K562 (cell line): ENCODE measurements around the gene SLC25A26. TPM values are rescaled to one million over a fixed set of nuclear protein-coding genes. Genes with fewer than 3 reads are reported as not detected.
"Not testable (repeated sequence)": the region's sequence is repeated elsewhere in the genome, so short reads cannot be mapped to it uniquely, and the experiment has no call there.

Source experiments
- ATAC-seq: fragments of 200-7000 bp; cut with Tn5 transposase; 3 replicates; pipeline ENCODE4 v1.9.1; 2020; ENCODE audit warnings: moderate library complexity
- BruUV-seq: library from RNA; stranded (reverse); fragments of 400-500 nt; replicated peaks from 2 replicates; lab custom pipeline; 2021; lab: Mats Ljungman, UMichigan
- CTCF ChIA-PET: fragments of 300-600 bp; formaldehyde crosslinking; extraction: SDS; loops from one replicate; lab custom pipeline; 2021; ENCODE audit warnings: low intra/inter-chr PET ratio; lab: Yijun Ruan, JAX
- POLR2A ChIA-PET: fragments of 300-600, 350-650 bp; sonication (Branson Sonifier 250); formaldehyde crosslinking; extraction: SDS; loops from one replicate; lab custom pipeline; 2021; ENCODE audit warnings: antibody characterized with exemption, inconsistent platforms; lab: Yijun Ruan, JAX
- DNase-seq, 4 experiments: peaks; one replicate each; pipeline versions ENCODE4 v3.0.0 to v3.0.0-alpha.2; 2011 to 2018; ENCODE audit warnings: low spot score in 3 of 4, mixed read lengths in 3 of 4; ENCODE audit errors: extremely low read depth in 1 of 4
- FAIRE-seq: peaks from 2 replicates; lab custom pipeline; 2011; peaks lifted over from hg19 to GRCh38; lab: Jason Lieb, UNC
- H2AFZ ChIP-seq: 2 replicates; pipeline ENCODE4 v1.6.0; 2011; ENCODE audit warnings: low read depth, low read length, control low read depth, inconsistent platforms
- H3K27ac ChIP-seq: fragments of 200-600 bp; 3 replicates; pipeline ENCODE4 v1.8.0; 2011; ENCODE audit warnings: low read depth, mild to moderate bottlenecking, control low read depth, inconsistent platforms, low read length, moderate library complexity, mixed read lengths; ENCODE audit errors: extremely low read depth
- H3K27me3 ChIP-seq, 2 experiments: fragments of 300-600 bp in 1 of 2; 2 replicates in 1 of 2; 3 replicates in 1 of 2; pipeline versions ENCODE4 v1.6.0 to v1.8.0; 2011; ENCODE audit warnings: inconsistent platforms in 2 of 2, low read length in 2 of 2, mild to moderate bottlenecking in 1 of 2, mixed read lengths in 1 of 2, moderate library complexity in 1 of 2; ENCODE audit not compliant: control insufficient read depth in 2 of 2, insufficient read depth in 2 of 2
- H3K36me3 ChIP-seq: fragments of 300-600 bp; 3 replicates; pipeline ENCODE4 v1.8.0; 2011; ENCODE audit warnings: mild to moderate bottlenecking, low read length, inconsistent platforms; ENCODE audit not compliant: control insufficient read depth, insufficient read depth
- H3K4me1 ChIP-seq, 2 experiments: fragments of 200-600 bp in 1 of 2; replicated peaks in 1 of 2; 2 replicates in 1 of 2; 3 replicates in 1 of 2; pipeline versions ENCODE4 v1.5.1 to v1.8.0; 2011; ENCODE audit warnings: inconsistent platforms in 2 of 2, low read length in 2 of 2, mild to moderate bottlenecking in 1 of 2, mixed read lengths in 1 of 2, moderate library complexity in 1 of 2; ENCODE audit not compliant: control insufficient read depth in 2 of 2, insufficient read depth in 2 of 2
- H3K4me2 ChIP-seq: 2 replicates; pipeline ENCODE4 v1.6.1; 2011; ENCODE audit warnings: low read length, control low read depth, inconsistent platforms, mixed read lengths; ENCODE audit not compliant: insufficient read depth
- H3K4me3 ChIP-seq: fragments of 200-600 bp; sonication (generic), shearing (Covaris generic); 2 replicates; pipeline ENCODE4 v1.5.1; 2016; ENCODE audit warnings: control low read depth, inconsistent platforms
- H3K79me2 ChIP-seq: fragments of 200-600 bp; 3 replicates; pipeline ENCODE4 v1.8.0; 2011; ENCODE audit warnings: low read length, inconsistent platforms; ENCODE audit not compliant: control insufficient read depth, insufficient read depth
- H3K9ac ChIP-seq, 2 experiments: 2 replicates each; pipeline versions ENCODE4 v1.6.0 to v1.6.1; 2011; ENCODE audit warnings: low read depth in 2 of 2, low read length in 2 of 2, control low read depth in 1 of 2, inconsistent platforms in 1 of 2, mild to moderate bottlenecking in 1 of 2, mixed read lengths in 1 of 2; ENCODE audit not compliant: insufficient read depth in 1 of 2
- H3K9me1 ChIP-seq: one replicate; pipeline ENCODE4 v1.6.0; 2011; ENCODE audit warnings: inconsistent platforms, mild to moderate bottlenecking, low read length, moderate library complexity; ENCODE audit not compliant: control insufficient read depth, insufficient read depth
- H3K9me3 ChIP-seq: replicated peaks from 2 replicates; pipeline ENCODE4 v1.5.1; 2011; ENCODE audit warnings: low read depth, low read length, inconsistent platforms; ENCODE audit not compliant: control insufficient read depth, insufficient read depth
- H4K20me1 ChIP-seq: replicated peaks from 2 replicates; pipeline ENCODE4 v1.6.1; 2011; ENCODE audit warnings: low read length, inconsistent platforms, mixed read lengths; ENCODE audit not compliant: control insufficient read depth, insufficient read depth
- ESRRA ChIP-seq: fragments of 450-650 bp; IDR thresholded peaks from 2 replicates; pipeline ENCODE4 v1.6.1; 2014; ENCODE audit warnings: low read depth, mild to moderate bottlenecking, moderate library complexity, borderline replicate concordance
- LARP7 ChIP-seq: fragments of 450-650 bp; IDR thresholded peaks from 2 replicates; pipeline ENCODE4 v1.6.1; 2016
- OTX1 ChIP-seq: fragments of 450-650 bp; formaldehyde crosslinking; IDR thresholded peaks from 2 replicates; pipeline ENCODE4 v1.4.0; 2022; ENCODE audit warnings: mild to moderate bottlenecking
- PHB2 ChIP-seq: fragments of 450-650 bp; IDR thresholded peaks from 2 replicates; pipeline ENCODE4 v1.6.1; 2017; ENCODE audit warnings: low read depth
- SIN3A ChIP-seq, 2 experiments: fragments of 150-350 bp in 1 of 2; IDR thresholded peaks; 2 replicates each; pipeline ENCODE4 v1.6.1; 2011 to 2016; ENCODE audit warnings: borderline replicate concordance in 2 of 2, low read depth in 2 of 2, low read length in 2 of 2, mild to moderate bottlenecking in 2 of 2, moderate library complexity in 2 of 2; ENCODE audit not compliant: control insufficient read depth in 1 of 2
- TAF9B ChIP-seq: fragments of 450-650 bp; IDR thresholded peaks from 2 replicates; pipeline ENCODE4 v1.6.1; 2018; ENCODE audit warnings: mild to moderate bottlenecking; ENCODE audit not compliant: partially characterized antibody
- TGIF2 ChIP-seq: sonication (generic); formaldehyde crosslinking; IDR thresholded peaks from 2 replicates; pipeline ENCODE4 v1.8.1; 2022; ENCODE audit warnings: mild to moderate bottlenecking, missing genetic modification reagents, moderate library complexity
- USF2 ChIP-seq: sonication (generic); formaldehyde crosslinking; IDR thresholded peaks from 2 replicates; pipeline ENCODE4 v1.5.0; 2020; ENCODE audit warnings: missing genetic modification reagents
- ZNF175 ChIP-seq: fragments of 200-800 bp; sonication (Bioruptor generic); IDR thresholded peaks from 2 replicates; pipeline ENCODE4 v1.6.1; 2016; ENCODE audit warnings: low read depth, mild to moderate bottlenecking, missing genetic modification characterization, missing compliant biosample characterization
- WGBS: fragments of 100-300 bp; shearing (Covaris generic); methylation state at CpG from one replicate; pipeline ENCODE4 v1.1.6; 2016; ENCODE audit warnings: low coverage, mixed read lengths; ENCODE audit not compliant: insufficient coverage; ENCODE audit errors: missing lambda C conversion rate; 5-methylcytosine and 5-hydroxymethylcytosine counted together
- in situ Hi-C: fragments of 300-500 bp; cut with MboI; formaldehyde crosslinking; loops from 4 replicates; pipeline ENCODE4 v1.15.0; 2018; ENCODE audit warnings: inconsistent platforms, mixed read lengths
- intact Hi-C: fragments of 100-400 bp; cut with micrococcal nuclease; formaldehyde crosslinking; loops from 2 replicates; pipeline ENCODE4 v1.14.2; 2022
- polyA plus RNA-seq, 8 experiments: library from polyadenylated mRNA; depleted of rRNA in 4 of 8; stranded (reverse) in 5 of 8; unstranded in 3 of 8; fragments of >200 nt; fragmentation: Nextera tagmentation in 2 of 8; fragmentation: Illumina TruSeq in 1 of 8; extraction: Ambion mirVana in 2 of 8; extraction: Trizol in 1 of 8; gene quantifications; 2 replicates each; pipeline versions ENCODE4 v1.2.1 to v1.2.3, GENCODE V29; 2011 to 2014; ENCODE audit warnings: inconsistent platforms in 1 of 8, missing spikeins in 1 of 8
- total RNA-seq, 7 experiments: library from RNA; depleted of rRNA in 6 of 7; stranded (reverse); fragments of >200 nt in 6 of 7; fragmentation: Illumina TruSeq in 2 of 7; extraction: Trizol in 2 of 7; gene quantifications; 2 replicates each; pipeline versions ENCODE4 v1.2.1 to v1.2.3, GENCODE V29; 2011 to 2021; ENCODE audit warnings: low replicate concordance in 1 of 7
- TF ChIP-seq, protein P1 (sequence below): fragments of 200-800 bp; sonication (Bioruptor generic); IDR thresholded peaks from 2 replicates; pipeline ENCODE4 v1.6.1; 2017; ENCODE audit warnings: missing genetic modification characterization, missing compliant biosample characterization

Gene SLC25A26
- total and polyA plus RNA-seq, 9 of the 15 experiments (the other 6 are each of a cell fraction or from before 2014, with no cell fraction given) = 7.2 to 29.1 (median 12.6) TPM

DNA sequence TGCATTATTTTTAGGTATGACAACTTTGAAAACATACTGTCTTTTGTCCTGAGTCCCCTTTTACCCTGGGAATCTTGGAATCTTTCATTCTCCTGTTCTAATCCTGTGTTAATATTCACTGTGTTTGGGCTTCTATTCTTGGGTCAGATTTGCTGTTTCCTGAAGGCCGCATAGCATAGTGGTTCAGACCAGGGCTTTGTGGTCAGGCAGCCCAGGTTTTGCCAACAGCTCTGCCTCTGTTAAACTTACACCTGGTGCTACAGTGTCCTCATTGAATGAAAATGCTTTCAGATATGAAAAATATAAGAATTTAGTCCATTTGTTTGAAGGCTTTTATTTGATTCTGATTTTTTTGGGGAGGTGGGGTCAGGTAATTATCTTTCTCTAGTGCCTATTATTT, 58.4 kb downstream of the SLC25A26 start (continued):
- TF ChIP-seq SIN3A (IDR thresholded peaks at IDR 0.05; ENCODE audit: borderline replicate concordance in 2 of 2, control insufficient read depth in 1 of 2, low read depth in 2 of 2, low read length in 2 of 2) = no peak
- TF ChIP-seq ESRRA = no peak

DNA sequence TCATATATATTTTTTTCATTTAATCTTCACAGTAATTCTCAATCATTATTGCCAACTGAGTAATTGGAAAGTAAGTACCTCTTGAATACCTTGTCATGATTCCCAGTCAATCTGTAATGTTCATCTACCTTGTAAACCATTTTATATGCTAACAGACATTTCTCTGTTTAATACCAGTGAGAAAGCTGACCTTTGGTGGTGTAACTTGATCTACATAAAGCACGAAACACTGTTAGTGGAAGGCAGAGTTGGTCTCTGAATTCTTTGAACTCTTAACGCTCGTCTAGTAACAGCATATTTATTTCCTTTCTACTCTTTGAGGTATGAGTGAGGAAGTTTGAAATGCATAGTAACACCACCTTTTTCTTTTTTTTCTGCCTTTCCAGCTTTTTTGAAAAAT, 59.5 kb downstream of the SLC25A26 start:
- Histone ChIP-seq H3K79me2 (no peaks in the 10 kb centered on the region), H3K9me3 (no peaks in the 10 kb centered on the region), H3K27me3 (no peaks in the 10 kb centered on the region), H3K4me1 (no peaks in the 10 kb centered on the region), H3K4me2 (no peak overlapping the region), H3K36me3 (no peaks in the 10 kb centered on the region), H3K4me3 (no peak overlapping the region), H3K9me1 (no peaks in the 10 kb centered on the region), H3K27ac (no peak overlapping the region), H4K20me1 (no peaks in the 10 kb centered on the region), H3K9ac (no peak overlapping the region), H2AFZ (no peak overlapping the region)
- ChIA-PET CTCF (no interaction called here), POLR2A (no interaction called here)
- DNase-seq (no peak), FAIRE-seq (no peak), ATAC-seq (no peak)
- WGBS = 60% methylated on average over 3 of the region's 3 CpGs
- intact Hi-C loops = no loop called here
- TF ChIP-seq TAF9B (no peak), PHB2 (no peak), ZNF175 (no peak), USF2 (CRISPR knock-in tag) (no peak), LARP7 (no peak), OTX1 (no peak), TGIF2 (no peak)
- TF ChIP-seq, protein P1, sequence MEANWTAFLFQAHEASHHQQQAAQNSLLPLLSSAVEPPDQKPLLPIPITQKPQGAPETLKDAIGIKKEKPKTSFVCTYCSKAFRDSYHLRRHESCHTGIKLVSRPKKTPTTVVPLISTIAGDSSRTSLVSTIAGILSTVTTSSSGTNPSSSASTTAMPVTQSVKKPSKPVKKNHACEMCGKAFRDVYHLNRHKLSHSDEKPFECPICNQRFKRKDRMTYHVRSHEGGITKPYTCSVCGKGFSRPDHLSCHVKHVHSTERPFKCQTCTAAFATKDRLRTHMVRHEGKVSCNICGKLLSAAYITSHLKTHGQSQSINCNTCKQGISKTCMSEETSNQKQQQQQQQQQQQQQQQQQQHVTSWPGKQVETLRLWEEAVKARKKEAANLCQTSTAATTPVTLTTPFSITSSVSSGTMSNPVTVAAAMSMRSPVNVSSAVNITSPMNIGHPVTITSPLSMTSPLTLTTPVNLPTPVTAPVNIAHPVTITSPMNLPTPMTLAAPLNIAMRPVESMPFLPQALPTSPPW (CRISPR knock-in tag) = no peak
- no TSS peak for BruUV-seq
- in situ Hi-C loops = no loop called here

GRCh38 chr3:66291922-66292321, 71.1 kb downstream of the SLC25A26 start:
- POLR2A ChIA-PET, ATAC-seq, H3K27ac ChIP-seq, H3K4me1 ChIP-seq, H3K4me3 ChIP-seq, intact Hi-C loops, in situ Hi-C loops, H2AFZ ChIP-seq, FAIRE-seq, H3K36me3 ChIP-seq, H3K9me3 ChIP-seq, CTCF ChIA-PET, DNase-seq, H4K20me1 ChIP-seq, H3K9me1 ChIP-seq, H3K4me2 ChIP-seq, H3K9ac ChIP-seq, BruUV-seq, H3K27me3 ChIP-seq, H3K79me2 ChIP-seq: not testable (repeated sequence)
- WGBS = 10% methylated on average over 3 of the region's 4 CpGs
